Activated B cell treated with CpG ODN at 0.5 μM for 24 hours (primary cell): ENCODE results near the gene CLOCK. TPM values are rescaled to one million over a fixed set of nuclear protein-coding genes. Genes with fewer than 3 reads are reported as not detected.

ENCODE experiments used
- ATAC-seq: fragments of 200-7000 bp; cut with Tn5 transposase; one replicate; pipeline ENCODE4 v1.10.0; 2021; ENCODE audit warnings: low read depth, mild to moderate bottlenecking, moderate library complexity
- CTCF ChIA-PET: fragments of 350-600 bp; sonication (Branson Sonifier 250); formaldehyde crosslinking; loops from one replicate; lab custom pipeline; 2021; ENCODE audit warnings: antibody characterized with exemption; lab: Charles Lee
- POLR2A ChIA-PET: fragments of 350-600 bp; sonication (Branson Sonifier 250); formaldehyde crosslinking; loops from one replicate; lab custom pipeline; 2021; ENCODE audit warnings: antibody characterized with exemption; lab: Charles Lee
- DNase-seq: peaks from one replicate; pipeline ENCODE4 v3.0.0; 2022
- H3K27ac Mint-ChIP-seq: one replicate; pipeline ENCODE4 v1.8.0; 2020; ENCODE audit warnings: mixed read lengths
- H3K27me3 Mint-ChIP-seq: one replicate; pipeline ENCODE4 v1.8.0; 2021; ENCODE audit warnings: mixed read lengths
- H3K36me3 Mint-ChIP-seq: one replicate; pipeline ENCODE4 v1.8.0; 2021; ENCODE audit warnings: low read depth, mixed read lengths
- H3K4me1 Mint-ChIP-seq: one replicate; pipeline ENCODE4 v1.8.0; 2021; ENCODE audit warnings: mixed read lengths
- H3K4me3 Mint-ChIP-seq: one replicate; pipeline ENCODE4 v1.8.0; 2020; ENCODE audit warnings: mild to moderate bottlenecking, mixed read lengths
- H3K9me3 Mint-ChIP-seq: one replicate; pipeline ENCODE4 v1.8.0; 2020; ENCODE audit warnings: mixed read lengths
- intact Hi-C: fragments of 100-400 bp; cut with micrococcal nuclease; formaldehyde crosslinking; loops from one replicate; pipeline ENCODE4 v1.15.1; 2024
- total RNA-seq: library from RNA; stranded (reverse); gene quantifications from 2 replicates; pipeline ENCODE4 v1.2.3, GENCODE V29; 2022
- TF ChIP-seq, protein P1 (sequence below): fragments of 200-600 bp; IDR thresholded peaks from one replicate; pipeline ENCODE4 v1.8.0; 2022; ENCODE audit warnings: antibody characterized with exemption, mild to moderate bottlenecking

CLOCK gene
- total RNA-seq, 1 donor from 2014 or later: 12.9 TPM

DNA sequence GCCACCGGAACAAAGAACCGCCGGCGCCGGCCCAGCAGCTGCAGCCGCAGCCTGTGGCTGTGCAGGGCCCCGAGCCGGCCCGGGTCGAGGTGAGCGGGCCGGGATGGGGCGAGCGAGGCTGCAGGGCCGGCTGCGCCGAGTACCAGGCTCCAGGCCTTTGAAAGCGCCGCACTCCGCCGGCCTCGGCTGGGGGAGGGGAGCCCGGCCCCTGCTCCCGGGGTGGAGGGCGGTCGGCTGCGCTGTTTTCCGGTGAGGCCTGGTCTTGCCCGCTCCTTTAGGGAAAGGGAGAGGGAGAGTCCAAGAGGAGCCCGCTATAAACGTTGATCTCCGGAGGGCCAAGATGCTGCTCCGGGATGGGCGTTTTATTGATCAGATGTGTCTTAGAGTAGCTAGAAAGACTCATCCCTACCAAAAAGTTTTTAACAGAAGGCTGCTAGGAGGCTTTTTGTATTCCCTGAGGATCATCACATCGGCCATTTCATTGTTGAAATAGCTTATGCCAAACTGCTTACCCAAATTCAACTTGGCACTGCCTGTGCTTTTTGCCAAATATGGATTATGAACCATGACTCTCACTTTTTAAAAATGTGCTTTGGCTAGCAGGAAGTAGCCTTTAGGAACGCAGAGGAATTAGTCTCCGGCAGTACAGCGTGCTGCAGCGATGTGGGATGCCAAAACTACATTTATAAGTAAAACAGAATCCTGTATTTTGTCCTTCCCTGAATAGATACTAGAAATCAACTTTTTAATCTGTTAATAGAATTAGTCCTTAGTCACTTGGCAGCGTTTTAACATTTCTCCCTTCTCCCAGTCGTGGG, 150.2 kb downstream of the CLOCK start:
- peaks cover 49% of the 10 kb centered on the region for H3K4me1 Mint-ChIP-seq
- no peaks in the 10 kb centered on the region for H3K9me3 Mint-ChIP-seq
- peak overlapping the region; percentile 73 for H3K27ac Mint-ChIP-seq
- CTCF ChIA-PET: interaction anchor here (2.3 to 3.0 kb wide), 2 partner anchors 13 to 470 kb away, joined by 9 to 11 read pairs; no protein-coding TSS in a partner anchor
- ATAC-seq (peak; percentile 18), DNase-seq (no peak)
- intact Hi-C loops: loop anchor here (2.0 to 5.0 kb wide), 2 partner anchors 1421 to 1512 kb away; no protein-coding TSS in a partner anchor
- POLR2A ChIA-PET: interaction anchor here (1.0 to 2.6 kb wide), 10 partner anchors 14 to 1582 kb away, joined by 4 to 35 read pairs (median 8); partner anchors contain the start of genes AASDH, CEP135, CLOCK and EXOC1
- H3K27me3 Mint-ChIP-seq: no peaks in the 10 kb centered on the region
- peaks cover 34% of the 10 kb centered on the region for H3K36me3 Mint-ChIP-seq
- H3K4me3 Mint-ChIP-seq: peak overlapping the region; percentile 91
- TF ChIP-seq, protein P1, sequence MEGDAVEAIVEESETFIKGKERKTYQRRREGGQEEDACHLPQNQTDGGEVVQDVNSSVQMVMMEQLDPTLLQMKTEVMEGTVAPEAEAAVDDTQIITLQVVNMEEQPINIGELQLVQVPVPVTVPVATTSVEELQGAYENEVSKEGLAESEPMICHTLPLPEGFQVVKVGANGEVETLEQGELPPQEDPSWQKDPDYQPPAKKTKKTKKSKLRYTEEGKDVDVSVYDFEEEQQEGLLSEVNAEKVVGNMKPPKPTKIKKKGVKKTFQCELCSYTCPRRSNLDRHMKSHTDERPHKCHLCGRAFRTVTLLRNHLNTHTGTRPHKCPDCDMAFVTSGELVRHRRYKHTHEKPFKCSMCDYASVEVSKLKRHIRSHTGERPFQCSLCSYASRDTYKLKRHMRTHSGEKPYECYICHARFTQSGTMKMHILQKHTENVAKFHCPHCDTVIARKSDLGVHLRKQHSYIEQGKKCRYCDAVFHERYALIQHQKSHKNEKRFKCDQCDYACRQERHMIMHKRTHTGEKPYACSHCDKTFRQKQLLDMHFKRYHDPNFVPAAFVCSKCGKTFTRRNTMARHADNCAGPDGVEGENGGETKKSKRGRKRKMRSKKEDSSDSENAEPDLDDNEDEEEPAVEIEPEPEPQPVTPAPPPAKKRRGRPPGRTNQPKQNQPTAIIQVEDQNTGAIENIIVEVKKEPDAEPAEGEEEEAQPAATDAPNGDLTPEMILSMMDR: no peak

DNA sequence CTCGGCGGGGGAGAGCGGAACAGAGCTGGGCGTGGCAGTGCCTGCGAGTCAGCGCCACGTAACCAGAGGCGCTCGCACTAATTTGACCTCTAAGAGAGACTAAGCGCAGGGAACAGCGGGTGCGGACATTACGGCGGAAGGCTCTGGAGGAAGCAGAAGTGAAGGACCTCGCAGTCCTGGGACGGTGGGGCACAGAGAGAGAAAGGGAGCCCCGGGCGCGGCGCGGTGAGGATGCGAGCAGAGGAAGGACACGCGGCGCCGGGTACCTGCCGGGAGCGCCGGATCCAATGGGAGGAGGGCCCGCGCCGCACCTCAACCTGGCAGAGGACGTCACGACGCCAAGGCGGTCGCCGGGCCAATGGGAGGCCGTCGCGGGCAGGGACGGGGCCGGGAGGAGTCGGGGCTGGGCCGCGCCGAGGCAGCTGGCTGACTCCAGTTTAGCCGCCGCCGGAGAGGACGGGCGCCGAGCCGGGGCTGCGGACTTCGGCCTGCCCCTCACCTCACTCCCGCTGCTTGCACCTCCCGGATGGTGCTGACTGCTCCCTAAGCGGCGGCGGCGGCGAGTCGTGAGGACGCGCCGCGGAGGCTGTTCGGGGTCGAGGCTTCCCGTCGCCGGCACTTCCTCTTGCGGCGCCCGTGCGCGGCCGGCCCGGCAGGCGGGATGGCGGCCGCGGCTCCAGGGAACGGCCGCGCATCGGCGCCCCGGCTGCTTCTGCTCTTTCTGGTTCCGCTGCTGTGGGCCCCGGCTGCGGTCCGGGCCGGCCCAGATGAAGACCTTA, 151.0 kb downstream of the CLOCK start, which contains the start of gene TMEM165:
Gene TMEM165 (plus strand): TSS at position 429 of the 779 bp plus-strand sequence. CDS start 233 bp downstream, at position 662.
- TF ChIP-seq, protein P1: no peak
- ATAC-seq: peak; percentile 92
- H3K9me3 Mint-ChIP-seq: no peaks in the 10 kb centered on the region
- DNase-seq: peak; percentile 89
- POLR2A ChIA-PET: interaction anchor here (0.6 to 2.6 kb wide), 16 partner anchors 14 to 1584 kb away, joined by 3 to 35 read pairs (median 6); partner anchors contain the start of genes AASDH, CEP135, CLOCK and EXOC1
- no peaks in the 10 kb centered on the region for H3K27me3 Mint-ChIP-seq
- peaks cover 27% of the 10 kb centered on the region for H3K36me3 Mint-ChIP-seq
- peak within 1 kb of the TSS; percentile 91 for H3K4me3 Mint-ChIP-seq
- peaks cover 42% of the 10 kb centered on the region for H3K4me1 Mint-ChIP-seq
- peak within 1 kb of the TSS; percentile 95 for H3K27ac Mint-ChIP-seq
- intact Hi-C loops: loop anchor here (1.0 to 5.0 kb wide), 10 partner anchors 49 to 1582 kb away; partner anchors contain the start of genes AASDH, CEP135, CHIC2 and CLOCK
- CTCF ChIA-PET: interaction anchor here (0.6 to 3.0 kb wide), 7 partner anchors 14 to 552 kb away, joined by 3 to 11 read pairs (median 3); partner anchors contain the start of gene SRD5A3

DNA sequence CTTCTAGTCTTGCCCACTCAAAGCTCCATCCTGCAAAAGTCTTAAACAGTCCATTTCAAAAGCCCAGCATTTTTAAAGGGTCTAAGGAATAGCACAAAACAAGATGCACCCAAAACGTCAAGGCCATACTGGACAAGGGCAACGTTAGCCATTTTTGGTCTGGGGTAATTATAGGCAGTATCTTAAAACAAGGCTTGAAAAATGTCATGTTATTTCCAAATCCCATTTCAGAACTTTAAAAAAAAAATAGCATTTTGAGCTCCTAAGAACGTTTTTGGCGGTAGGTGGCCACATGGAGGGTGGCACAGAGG, 151.5 kb downstream of the CLOCK start:
- intact Hi-C loops: loop anchor here (1.0 to 5.0 kb wide), 9 partner anchors 49 to 1582 kb away; partner anchors contain the start of genes AASDH, CEP135, CHIC2 and CLOCK
- TF ChIP-seq, protein P1: no peak
- H3K4me3 Mint-ChIP-seq: peak overlapping the region; percentile 91
- H3K4me1 Mint-ChIP-seq: peaks cover 41% of the 10 kb centered on the region
- H3K27me3 Mint-ChIP-seq: no peaks in the 10 kb centered on the region
- POLR2A ChIA-PET: interaction anchor here (0.6 to 2.6 kb wide), 13 partner anchors 14 to 1585 kb away, joined by 3 to 35 read pairs (median 6); partner anchors contain the start of genes AASDH, CLOCK, EXOC1 and NOA1
- ATAC-seq: no peak
- no peaks in the 10 kb centered on the region for H3K9me3 Mint-ChIP-seq
- H3K27ac Mint-ChIP-seq: peak overlapping the region; percentile 95
- H3K36me3 Mint-ChIP-seq: peaks cover 23% of the 10 kb centered on the region
- no peak for DNase-seq
- CTCF ChIA-PET: interaction anchor here (0.6 to 3.0 kb wide), 9 partner anchors 14 to 1568 kb away, joined by 3 to 11 read pairs (median 3); partner anchors contain the start of gene SRD5A3

DNA sequence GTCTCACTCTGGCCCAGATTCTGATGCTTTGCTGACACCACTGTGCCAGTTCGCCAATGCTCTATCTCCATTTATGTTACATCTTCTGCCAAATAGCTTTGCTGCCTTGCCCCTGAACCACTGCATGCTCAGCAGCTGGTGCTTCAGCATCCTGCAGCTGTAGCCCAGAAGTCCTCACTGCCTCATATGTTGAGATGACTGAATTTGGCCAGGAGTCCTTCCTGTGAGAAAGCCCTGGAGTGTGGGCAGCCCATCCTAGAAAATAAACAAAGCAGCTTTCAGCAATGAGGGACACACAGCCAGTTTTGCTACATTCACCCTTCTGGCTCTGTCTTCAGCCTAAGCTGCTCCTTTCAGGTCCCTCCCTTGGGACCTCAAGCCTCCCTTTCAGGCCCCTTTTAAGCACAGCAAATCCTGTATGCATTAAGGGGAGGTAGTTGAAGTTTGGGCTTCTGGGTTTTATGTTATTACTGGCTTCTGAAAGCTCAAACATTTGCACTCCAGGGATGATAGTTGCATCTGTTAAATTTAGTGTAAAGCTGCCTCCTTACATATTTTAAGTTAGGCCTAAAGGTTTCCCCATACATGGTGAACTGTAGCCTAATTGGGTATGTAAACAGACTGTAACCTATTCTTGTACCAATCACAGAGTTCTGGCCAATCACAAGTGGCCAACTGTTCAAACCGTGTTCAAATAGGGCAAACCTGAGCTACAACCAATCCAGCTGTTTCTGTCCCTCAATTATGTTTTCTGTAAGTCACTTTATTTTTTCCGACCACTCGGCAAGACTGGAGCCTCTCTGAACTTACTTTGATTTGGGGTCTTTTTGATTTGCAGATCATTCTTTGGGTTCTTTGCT, 153.0 kb downstream of the CLOCK start:
- TF ChIP-seq, protein P1: no peak
- POLR2A ChIA-PET: no interaction called here
- intact Hi-C loops: loop anchor here (2.0 kb wide), 1 partner anchor 993 kb away; the partner anchor contains the start of gene AASDH
- peaks cover 16% of the 10 kb centered on the region for H3K36me3 Mint-ChIP-seq
- no peaks in the 10 kb centered on the region for H3K9me3 Mint-ChIP-seq
- no peak for DNase-seq
- H3K4me1 Mint-ChIP-seq: peaks cover 33% of the 10 kb centered on the region
- no peak for ATAC-seq
- peak overlapping the region; percentile 57 for H3K27ac Mint-ChIP-seq
- H3K4me3 Mint-ChIP-seq: no peak overlapping the region
- H3K27me3 Mint-ChIP-seq: no peaks in the 10 kb centered on the region
- CTCF ChIA-PET: interaction anchor here (1.3 to 3.0 kb wide), 3 partner anchors 16 to 152 kb away, joined by 3 to 9 read pairs (median 3); no protein-coding TSS in a partner anchor
